ENCODE measurements around the gene JMJD8. TPM values are rescaled to one million over a fixed set of nuclear protein-coding genes. Genes with fewer than 3 reads are reported as not detected.

The JMJD8 gene
- total and polyA plus RNA-seq, 9 donors: 20.7 to 40.2 (median 34.3) TPM

- Histone ChIP-seq H3K36me3 (ENCODE audit: control insufficient read depth, insufficient read depth, low read length) (peaks cover 34% of the 10 kb centered on the region), H3K27ac (ENCODE audit: low read length) (no peak overlapping the region), H3K27me3 (ENCODE audit: control insufficient read depth, insufficient read depth, low read length) (peaks cover 29% of the 10 kb centered on the region), H3K4me3 (ENCODE audit: low read length) (no peak overlapping the region), H3K9me3 (replicated peaks; ENCODE audit: control insufficient read depth, low read depth, low read length) (no peaks in the 10 kb centered on the region), H3K4me1 (ENCODE audit: control insufficient read depth, insufficient read depth, low read length) (peaks cover 28% of the 10 kb centered on the region)
- no peak for DNase-seq
- WGBS (ENCODE audit: insufficient coverage): 51% methylated on average over 14 of the region's 25 CpGs
These were observed 8.1 kb downstream of the JMJD8 start for GRCh38 chr16:675884-676564.

DNA sequence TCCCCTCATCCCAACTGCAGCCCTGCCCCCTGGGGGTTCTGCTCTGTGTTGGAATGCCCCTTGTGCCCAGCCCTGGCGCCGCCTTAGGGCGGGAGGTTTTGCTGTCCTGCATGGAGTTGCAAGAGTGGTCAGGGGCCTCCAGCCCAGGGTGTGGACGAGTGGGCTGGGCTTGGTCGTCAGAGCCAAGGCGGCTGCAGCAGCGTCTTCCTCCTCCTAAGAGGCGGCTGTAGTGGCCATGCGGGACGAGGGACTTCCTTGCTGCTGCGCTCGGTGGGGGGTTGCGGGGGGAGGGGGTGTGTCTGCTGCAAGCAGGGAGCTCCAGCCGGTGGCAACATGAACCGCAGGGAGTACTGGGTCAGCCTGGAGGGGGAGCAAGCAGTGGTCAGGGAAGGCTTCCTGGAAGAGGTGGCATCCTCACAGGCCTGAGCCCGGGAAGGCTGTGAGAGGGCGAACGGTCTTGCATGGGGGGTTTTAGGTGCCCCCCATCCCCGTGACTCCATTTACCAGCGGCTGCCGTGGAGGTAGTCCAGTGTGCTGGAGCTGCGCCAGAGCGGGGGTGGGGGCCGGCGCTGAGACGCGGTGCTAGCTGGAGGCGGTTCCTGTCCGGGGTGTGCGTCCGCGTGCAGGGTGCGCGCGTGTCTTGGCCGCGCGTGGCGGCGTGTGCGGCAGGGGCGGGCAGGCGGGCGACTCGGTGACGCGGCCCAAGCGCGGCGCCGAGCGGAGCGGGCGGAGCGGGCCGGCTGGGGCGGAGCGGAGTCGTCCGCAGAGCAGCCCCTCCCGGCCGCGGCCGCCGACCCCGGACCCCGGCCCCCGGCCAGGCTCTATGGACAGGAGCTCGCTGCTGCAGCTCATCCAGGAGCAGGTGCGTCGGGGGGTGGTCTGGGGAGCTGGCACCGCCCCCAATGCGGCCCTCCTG, 8.9 kb downstream of the JMJD8 start, which contains the start of gene RHBDL1:
TSS of gene RHBDL1 (plus strand) at position 704 of the 916 bp plus-strand sequence. CDS start at position 824, 120 bp downstream.
- peaks cover 25% of the 10 kb centered on the region for H3K4me1 ChIP-seq (ENCODE audit: control insufficient read depth, insufficient read depth, low read length)
- H3K27ac ChIP-seq (ENCODE audit: low read length): no peak within 1 kb of the TSS
- H3K4me3 ChIP-seq (ENCODE audit: low read length): no peak within 1 kb of the TSS
- H3K9me3 ChIP-seq (replicated peaks; ENCODE audit: control insufficient read depth, low read depth, low read length): no peaks in the 10 kb centered on the region
- peaks cover 29% of the 10 kb centered on the region for H3K27me3 ChIP-seq (ENCODE audit: control insufficient read depth, insufficient read depth, low read length)
- H3K36me3 ChIP-seq (ENCODE audit: control insufficient read depth, insufficient read depth, low read length): peaks cover 42% of the 10 kb centered on the region
- WGBS (ENCODE audit: insufficient coverage): 4% methylated on average over 67 of the region's 73 CpGs
- no peak for DNase-seq

- Histone ChIP-seq H3K9me3 (replicated peaks; ENCODE audit: control insufficient read depth, low read depth, low read length) (no peaks in the 10 kb centered on the region), H3K36me3 (ENCODE audit: control insufficient read depth, insufficient read depth, low read length) (peaks cover 50% of the 10 kb centered on the region), H3K27me3 (ENCODE audit: control insufficient read depth, insufficient read depth, low read length) (peaks cover 29% of the 10 kb centered on the region), H3K4me1 (ENCODE audit: control insufficient read depth, insufficient read depth, low read length) (peaks cover 24% of the 10 kb centered on the region), H3K27ac (ENCODE audit: low read length) (no peak overlapping the region), H3K4me3 (ENCODE audit: low read length) (no peak overlapping the region)
- 71% methylated on average over 13 of the region's 22 CpGs for WGBS (ENCODE audit: insufficient coverage)
- DNase-seq: no peak
These were observed 9.8 kb downstream of the JMJD8 start for GRCh38 chr16:674214-674881.

- no peaks in the 10 kb centered on the region for H3K9me3 ChIP-seq (replicated peaks; ENCODE audit: control insufficient read depth, low read depth, low read length)
- peaks cover 29% of the 10 kb centered on the region for H3K27me3 ChIP-seq (ENCODE audit: control insufficient read depth, insufficient read depth, low read length)
- peaks cover 53% of the 10 kb centered on the region for H3K36me3 ChIP-seq (ENCODE audit: control insufficient read depth, insufficient read depth, low read length)
- H3K4me3 ChIP-seq (ENCODE audit: low read length): no peak overlapping the region
- no peak for DNase-seq
- H3K4me1 ChIP-seq (ENCODE audit: control insufficient read depth, insufficient read depth, low read length): peaks cover 25% of the 10 kb centered on the region
- WGBS (ENCODE audit: insufficient coverage): 87% methylated on average over 17 of the region's 18 CpGs
- no peak overlapping the region for H3K27ac ChIP-seq (ENCODE audit: low read length)
These were observed 10.6 kb downstream of the JMJD8 start for GRCh38 chr16:673399-673991.

- H3K9me3 ChIP-seq (replicated peaks; ENCODE audit: control insufficient read depth, low read depth, low read length): no peaks in the 10 kb centered on the region
- H3K27me3 ChIP-seq (ENCODE audit: control insufficient read depth, insufficient read depth, low read length): peaks cover 25% of the 10 kb centered on the region
- H3K27ac ChIP-seq (ENCODE audit: low read length): no peak overlapping the region
- DNase-seq: no peak
- H3K4me3 ChIP-seq (ENCODE audit: low read length): no peak overlapping the region
- 94% methylated on average over 21 of the region's 21 CpGs for WGBS (ENCODE audit: insufficient coverage)
- peaks cover 28% of the 10 kb centered on the region for H3K4me1 ChIP-seq (ENCODE audit: control insufficient read depth, insufficient read depth, low read length)
- peaks cover 53% of the 10 kb centered on the region for H3K36me3 ChIP-seq (ENCODE audit: control insufficient read depth, insufficient read depth, low read length)
These were observed 11.3 kb downstream of the JMJD8 start for GRCh38 chr16:672851-673250.

DNA sequence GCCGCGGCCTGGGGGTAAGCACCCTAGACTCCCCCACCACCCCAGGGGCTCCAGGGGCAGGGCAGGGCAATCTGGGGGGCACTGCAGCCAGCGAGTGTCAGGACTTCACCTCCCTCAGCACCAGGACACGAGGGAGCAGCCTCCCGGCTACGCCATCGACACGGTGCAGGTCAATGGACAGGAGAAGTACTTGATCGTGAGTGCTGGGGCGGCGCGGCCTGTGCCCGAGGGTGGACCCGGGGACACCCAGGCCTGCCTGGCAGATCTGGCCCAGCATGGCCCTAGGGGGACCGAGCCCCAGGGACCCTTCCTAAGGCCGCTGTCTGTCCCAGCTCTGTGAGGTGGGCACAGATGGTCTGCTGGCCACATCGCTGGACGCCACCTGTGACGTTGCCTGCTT, 11.8 kb downstream of the JMJD8 start:
- peaks cover 53% of the 10 kb centered on the region for H3K36me3 ChIP-seq (ENCODE audit: control insufficient read depth, insufficient read depth, low read length)
- 95% methylated on average over 17 of the region's 19 CpGs for WGBS (ENCODE audit: insufficient coverage)

GRCh38 chr16:671353-672131, 12.6 kb downstream of the JMJD8 start:
- 83% methylated on average over 34 of the region's 40 CpGs for WGBS (ENCODE audit: insufficient coverage)
- Histone ChIP-seq H3K4me3 (ENCODE audit: low read length) (no peak overlapping the region), H3K27ac (ENCODE audit: low read length) (no peak overlapping the region), H3K36me3 (ENCODE audit: control insufficient read depth, insufficient read depth, low read length) (peaks cover 53% of the 10 kb centered on the region), H3K4me1 (ENCODE audit: control insufficient read depth, insufficient read depth, low read length) (peaks cover 33% of the 10 kb centered on the region), H3K9me3 (replicated peaks; ENCODE audit: control insufficient read depth, low read depth, low read length) (no peaks in the 10 kb centered on the region), H3K27me3 (ENCODE audit: control insufficient read depth, insufficient read depth, low read length) (peaks cover 12% of the 10 kb centered on the region)
- DNase-seq: no peak

More for the DNA sequence above, 11.8 kb downstream of the JMJD8 start:
- DNase-seq: no peak
- peaks cover 31% of the 10 kb centered on the region for H3K4me1 ChIP-seq (ENCODE audit: control insufficient read depth, insufficient read depth, low read length)
- H3K4me3 ChIP-seq (ENCODE audit: low read length): no peak overlapping the region
- no peak overlapping the region for H3K27ac ChIP-seq (ENCODE audit: low read length)
- H3K27me3 ChIP-seq (ENCODE audit: control insufficient read depth, insufficient read depth, low read length): peaks cover 20% of the 10 kb centered on the region
- no peaks in the 10 kb centered on the region for H3K9me3 ChIP-seq (replicated peaks; ENCODE audit: control insufficient read depth, low read depth, low read length)

DNA sequence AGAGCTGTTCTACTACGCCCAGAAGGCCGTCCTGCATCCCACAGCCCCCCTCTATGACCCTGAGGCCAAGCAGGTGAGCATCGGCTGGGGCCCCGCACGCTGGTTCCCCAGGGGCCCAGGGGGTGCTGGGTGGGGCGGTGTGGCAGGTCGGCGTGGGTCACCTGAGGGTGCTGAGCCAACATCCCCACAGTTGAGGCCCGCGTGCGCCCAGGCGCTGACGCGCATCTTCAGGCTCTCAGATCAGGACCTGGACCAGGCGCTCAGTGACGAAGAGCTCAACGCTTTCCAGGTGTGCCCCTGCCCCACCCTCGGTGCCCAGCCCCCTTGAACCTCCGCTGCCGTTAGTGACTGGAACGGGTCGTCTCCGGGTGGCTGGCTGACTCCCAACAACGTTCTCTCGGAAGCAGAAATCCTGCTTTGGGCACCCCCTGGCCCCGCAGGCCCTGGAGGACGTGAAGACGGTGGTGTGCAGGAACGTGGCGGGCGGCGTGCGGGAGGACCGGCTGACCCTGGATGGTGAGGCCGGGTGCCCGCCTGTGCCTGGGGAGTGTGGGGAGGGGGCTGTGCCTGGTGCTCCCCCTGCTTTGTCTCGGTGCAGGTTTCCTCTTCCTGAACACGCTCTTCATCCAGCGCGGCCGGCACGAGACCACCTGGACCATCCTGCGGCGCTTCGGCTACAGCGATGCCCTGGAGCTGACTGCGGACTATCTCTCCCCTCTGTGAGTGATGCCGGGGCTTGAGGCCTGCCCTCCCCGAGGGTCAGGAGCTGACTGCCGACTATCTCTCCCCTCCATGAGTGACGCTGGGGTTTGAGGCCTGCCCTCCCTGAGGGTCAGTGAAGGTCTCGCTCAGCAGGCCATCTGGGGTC, 13.4 kb downstream of the JMJD8 start:
- no peak for DNase-seq

More for the DNA sequence above, 13.4 kb downstream of the JMJD8 start:
- WGBS (ENCODE audit: insufficient coverage): 90% methylated on average over 46 of the region's 52 CpGs
- no peak overlapping the region for H3K27ac ChIP-seq (ENCODE audit: low read length)
- no peak overlapping the region for H3K4me3 ChIP-seq (ENCODE audit: low read length)
- peaks cover 30% of the 10 kb centered on the region for H3K4me1 ChIP-seq (ENCODE audit: control insufficient read depth, insufficient read depth, low read length)
- H3K36me3 ChIP-seq (ENCODE audit: control insufficient read depth, insufficient read depth, low read length): peaks cover 53% of the 10 kb centered on the region
- H3K9me3 ChIP-seq (replicated peaks; ENCODE audit: control insufficient read depth, low read depth, low read length): no peaks in the 10 kb centered on the region
- H3K27me3 ChIP-seq (ENCODE audit: control insufficient read depth, insufficient read depth, low read length): peaks cover 8% of the 10 kb centered on the region
